Stimulated activated CD4-positive, alpha-beta T cell treated with anti-CD3 and anti-CD28 coated beads, Interleukin-15, amount 100 ng/mL, for 1 hour (primary cell): ENCODE results near the gene SKP2.
"Not testable (repeated sequence)": the region's sequence is repeated elsewhere in the genome, so short reads cannot be mapped to it uniquely, and the experiment has no call there.

Experiments
- DNase-seq, 2 donors: peaks; one replicate each; pipeline ENCODE4 v3.0.0-alpha.2; 2020; ENCODE audit warnings: low read depth in 1 of 2, low spot score in 1 of 2

The SKP2 gene

GRCh38 chr5:36156619-36157018 lies 4.7 kb downstream of the SKP2 start:
- DNase-seq: no peak

GRCh38 chr5:36158144-36158543 lies 6.2 kb downstream of the SKP2 start:
- DNase-seq: no peak

- DNase-seq: no peak
Measured at GRCh38 chr5:36160617-36161016, 8.7 kb downstream of the SKP2 start.

- DNase-seq: no peak
Measured at GRCh38 chr5:36161361-36161760, 9.4 kb downstream of the SKP2 start.

- DNase-seq: no peak
Measured at GRCh38 chr5:36162810-36163486, 11.0 kb downstream of the SKP2 start.

GRCh38 chr5:36164461-36164860 lies 12.6 kb downstream of the SKP2 start:
- no peak for DNase-seq

- no peak for DNase-seq
Measured at GRCh38 chr5:36168737-36169136, 16.8 kb downstream of the SKP2 start.

- DNase-seq: no peak
Measured at GRCh38 chr5:36170832-36171424, 19.0 kb downstream of the SKP2 start.

- no peak for DNase-seq
Measured at GRCh38 chr5:36172599-36172998, 20.7 kb downstream of the SKP2 start.

- no peak for DNase-seq
Measured at GRCh38 chr5:36173426-36173825, 21.5 kb downstream of the SKP2 start.

GRCh38 chr5:36174119-36174518 lies 22.2 kb downstream of the SKP2 start:
- no peak for DNase-seq

- no peak for DNase-seq
Measured at GRCh38 chr5:36175043-36175442, 23.1 kb downstream of the SKP2 start.

GRCh38 chr5:36177154-36177553 lies 25.2 kb downstream of the SKP2 start:
- DNase-seq: no peak

- no peak for DNase-seq
Measured at GRCh38 chr5:36177715-36178523, 26.0 kb downstream of the SKP2 start.

GRCh38 chr5:36178524-36178890 lies 26.6 kb downstream of the SKP2 start:
- DNase-seq: no peak

- DNase-seq: no peak
Measured at GRCh38 chr5:36179950-36180349, 28.0 kb downstream of the SKP2 start.

- DNase-seq: no peak
Measured at GRCh38 chr5:36180556-36181350, 28.8 kb downstream of the SKP2 start.

GRCh38 chr5:36181774-36182173 lies 29.9 kb downstream of the SKP2 start:
- DNase-seq: no peak

GRCh38 chr5:36184408-36184807 lies 32.5 kb downstream of the SKP2 start:
- not testable (repeated sequence) for DNase-seq

GRCh38 chr5:36193746-36194145 lies 41.8 kb downstream of the SKP2 start:
- no peak for DNase-seq

GRCh38 chr5:36198281-36198680 lies 46.4 kb downstream of the SKP2 start:
- DNase-seq: no peak

GRCh38 chr5:36198783-36199182 lies 46.9 kb downstream of the SKP2 start:
- DNase-seq: not testable (repeated sequence)
